ENCODE data around the gene BUD13.

Gene BUD13

GRCh38 chr11:116730241-116730561, 42.6 kb downstream of the BUD13 start:
- no peak for TF ChIP-seq CTCF (IDR thresholded peaks at IDR 0.05; ENCODE audit: control insufficient read depth, extremely low read depth, insufficient read depth)
- H3K4me3 ChIP-seq (ENCODE audit: low read depth, low read length): no peak overlapping the region
- no peak for DNase-seq (ENCODE audit: low read depth)

GRCh38 chr11:116729501-116730240, 43.1 kb downstream of the BUD13 start:
- no peak for DNase-seq (ENCODE audit: low read depth)
- H3K4me3 ChIP-seq (ENCODE audit: low read depth, low read length): no peak overlapping the region
- no peak for TF ChIP-seq CTCF (IDR thresholded peaks at IDR 0.05; ENCODE audit: control insufficient read depth, extremely low read depth, insufficient read depth)

- no peak for DNase-seq (ENCODE audit: low read depth)
- TF ChIP-seq CTCF (IDR thresholded peaks at IDR 0.05; ENCODE audit: control insufficient read depth, extremely low read depth, insufficient read depth): no peak
- no peak overlapping the region for H3K4me3 ChIP-seq (ENCODE audit: low read depth, low read length)
Measured at GRCh38 chr11:116727990-116728389, 44.8 kb downstream of the BUD13 start.

- H3K4me3 ChIP-seq (ENCODE audit: low read depth, low read length): no peak overlapping the region
- TF ChIP-seq CTCF (IDR thresholded peaks at IDR 0.05; ENCODE audit: control insufficient read depth, extremely low read depth, insufficient read depth): no peak
- DNase-seq (ENCODE audit: low read depth): no peak
Measured at GRCh38 chr11:116725434-116726221, 47.2 kb downstream of the BUD13 start.

- DNase-seq (ENCODE audit: low read depth): no peak
- no peak overlapping the region for H3K4me3 ChIP-seq (ENCODE audit: low read depth, low read length)
- no peak for TF ChIP-seq CTCF (IDR thresholded peaks at IDR 0.05; ENCODE audit: control insufficient read depth, extremely low read depth, insufficient read depth)
Measured at GRCh38 chr11:116724813-116725212, 48.0 kb downstream of the BUD13 start.

GRCh38 chr11:116723511-116723910, 49.3 kb downstream of the BUD13 start:
- no peak overlapping the region for H3K4me3 ChIP-seq (ENCODE audit: low read depth, low read length)
- no peak for DNase-seq (ENCODE audit: low read depth)
- TF ChIP-seq CTCF (IDR thresholded peaks at IDR 0.05; ENCODE audit: control insufficient read depth, extremely low read depth, insufficient read depth): no peak

Data from LNCaP clone FGC (cell line).